ENCODE results near the gene CLCN2. TPM values are rescaled to one million over a fixed set of nuclear protein-coding genes. Genes with fewer than 3 reads are reported as not detected.
A peak's percentile ranks its signal among the peaks of the same experiment; 100 is the strongest.

The CLCN2 gene
- total RNA-seq, 4 donors from 2014 or later, result 13.7 to 246 (median 73.1) TPM

- peak; percentile 66 for DNase-seq
- WGBS, 2 donors (ENCODE audit: low coverage in 1 of 2), result 52% methylated on average over 18 of the region's 18 CpGs; no CpG with 5 or more reads in 1 of the 2 donors
- Histone ChIP-seq H3K27me3 (no peaks in the 10 kb centered on the region), H3K4me1 (peaks cover 6 to 33% (median 18%) of the 10 kb centered on the region in 4 donors), H3K9me3 (no peaks in the 10 kb centered on the region), H3K4me3 (no peak overlapping the region), H3K27ac (no peak overlapping the region), H3K36me3 (peaks cover 0 to 7% (median 0%) of the 10 kb centered on the region in 4 donors)
- intact Hi-C loops (cut with DNase I; ENCODE audit: low total_unique reads) (loop anchor here (10.0 kb wide), 1 partner anchor 49 kb away; no protein-coding TSS in a partner anchor), in situ Hi-C loops (cut with MboI; ENCODE audit: low pct_ligation_motif_present in 1 of 4, low pct_unique_long_range_greater_than_20kb in 1 of 4, low sequenced_read_pairs in 3 of 4) (loop anchor here in 1 of 4 donors (25.0 kb wide), 1 partner anchor 433 kb away; no protein-coding TSS in a partner anchor)
- TF ChIP-seq EP300 (IDR thresholded peaks at IDR 0.05; ENCODE audit: low read depth) (no peak), CTCF (IDR thresholded peaks at IDR 0.05) (peak; percentile 65 to 78 (median 75))
These were observed 7.2 kb downstream of the CLCN2 start for GRCh38 chr3:184354121-184354728.

- 95% methylated on average over 8 of the region's 11 CpGs; no CpG with 5 or more reads in 1 of the 2 donors for WGBS, 2 donors (ENCODE audit: low coverage in 1 of 2)
- no peak overlapping the region for H3K4me3 ChIP-seq
- TF ChIP-seq POLR2AphosphoS5 (IDR thresholded peaks at IDR 0.05), result no peak
- TF ChIP-seq EP300 (IDR thresholded peaks at IDR 0.05; ENCODE audit: low read depth), result no peak
- no peak for TF ChIP-seq POLR2A (IDR thresholded peaks at IDR 0.05)
- no peak for TF ChIP-seq CTCF (IDR thresholded peaks at IDR 0.05)
- peaks cover 0 to 7% (median 0%) of the 10 kb centered on the region in 4 donors for H3K36me3 ChIP-seq
- intact Hi-C loops (cut with DNase I; ENCODE audit: low total_unique reads) (loop anchor here (10.0 kb wide), 1 partner anchor 49 kb away; no protein-coding TSS in a partner anchor), in situ Hi-C loops (cut with MboI; ENCODE audit: low pct_ligation_motif_present in 1 of 4, low pct_unique_long_range_greater_than_20kb in 1 of 4, low sequenced_read_pairs in 3 of 4) (loop anchor here in 1 of 4 donors (25.0 kb wide), 1 partner anchor 434 kb away; no protein-coding TSS in a partner anchor)
- H3K9me3 ChIP-seq, result no peaks in the 10 kb centered on the region
- DNase-seq, result no peak
- H3K27me3 ChIP-seq, result no peaks in the 10 kb centered on the region
- H3K27ac ChIP-seq, result peak overlapping the region in 1 of 4 donors; percentile 69
- peaks cover 6 to 33% (median 18%) of the 10 kb centered on the region in 4 donors for H3K4me1 ChIP-seq
These were observed 7.9 kb downstream of the CLCN2 start for GRCh38 chr3:184353546-184353941.

DNA sequence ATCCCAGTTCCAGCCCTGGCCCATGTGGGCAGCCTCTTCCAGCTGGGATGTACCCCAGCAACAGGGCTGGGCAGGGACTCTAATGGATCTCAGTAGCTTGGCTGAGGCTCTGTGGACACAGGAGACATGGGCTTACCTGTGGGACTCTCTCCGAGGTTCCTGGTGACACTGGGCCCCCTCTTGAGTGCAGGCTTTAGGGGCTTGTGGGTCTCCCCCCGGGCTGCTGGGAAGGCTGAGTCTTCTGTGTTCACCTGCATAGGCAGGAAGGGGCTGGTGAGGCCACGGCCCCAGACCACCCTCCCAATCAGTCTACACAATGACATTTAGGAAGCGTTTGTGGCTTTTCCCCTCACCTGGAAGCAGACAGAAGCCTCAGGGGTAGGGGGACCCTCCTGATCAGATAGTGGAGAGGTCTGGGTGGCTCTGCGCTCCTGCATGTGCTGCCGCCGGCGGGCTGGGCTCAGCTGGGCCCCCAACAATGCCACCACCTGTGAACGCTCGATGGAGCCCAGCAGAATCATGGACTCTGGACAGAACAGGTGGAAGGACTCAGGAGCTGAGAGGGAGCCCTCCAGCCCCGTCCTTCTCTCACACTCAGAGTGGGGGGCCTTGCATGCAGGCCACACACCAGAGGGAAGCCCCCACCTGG lies 8.4 kb downstream of the CLCN2 start:
- Histone ChIP-seq H3K27ac (peak overlapping the region; percentile 65 to 82 (median 71)), H3K9me3 (no peaks in the 10 kb centered on the region)
- in situ Hi-C loops (cut with MboI; ENCODE audit: low pct_ligation_motif_present in 1 of 4, low pct_unique_long_range_greater_than_20kb in 1 of 4, low sequenced_read_pairs in 3 of 4), result loop anchor here in 1 of 4 donors (25.0 kb wide), 1 partner anchor 434 kb away; no protein-coding TSS in a partner anchor

More for the DNA sequence above, 8.4 kb downstream of the CLCN2 start:
- intact Hi-C loops (cut with DNase I; ENCODE audit: low total_unique reads), result loop anchor here (10.0 kb wide), 1 partner anchor 48 kb away; no protein-coding TSS in a partner anchor
- 79% methylated on average over 11 of the region's 11 CpGs; no CpG with 5 or more reads in 1 of the 2 donors for WGBS, 2 donors (ENCODE audit: low coverage in 1 of 2)
- Histone ChIP-seq H3K4me3 (no peak overlapping the region), H3K27me3 (no peaks in the 10 kb centered on the region), H3K4me1 (peaks cover 6 to 33% (median 18%) of the 10 kb centered on the region in 4 donors), H3K36me3 (peaks cover 0 to 7% (median 0%) of the 10 kb centered on the region in 4 donors)
- no peak for TF ChIP-seq POLR2AphosphoS5 (IDR thresholded peaks at IDR 0.05)
- no peak for TF ChIP-seq CTCF (IDR thresholded peaks at IDR 0.05)
- no peak for TF ChIP-seq EP300 (IDR thresholded peaks at IDR 0.05; ENCODE audit: low read depth)
- TF ChIP-seq POLR2A (IDR thresholded peaks at IDR 0.05), result no peak
- DNase-seq, result no peak
